Panc1 (cell line): ENCODE data around the gene CPD.

Experiments used
- CTCF ChIP-seq: fragments of 450-650 bp; IDR thresholded peaks from 2 replicates; pipeline ENCODE4 v1.5.1; 2017; ENCODE audit warnings: mild to moderate bottlenecking
- POLR2AphosphoS5 ChIP-seq: IDR thresholded peaks from 2 replicates; pipeline ENCODE4 v1.6.1; 2012; ENCODE audit warnings: mild to moderate bottlenecking, low read depth, low read length, moderate library complexity
- REST ChIP-seq, 2 experiments: IDR thresholded peaks; 2 replicates each; pipeline ENCODE4 v1.6.1; 2011 to 2012; ENCODE audit warnings: low read depth in 2 of 2, control low read depth in 1 of 2, low read length in 1 of 2, mild to moderate bottlenecking in 1 of 2, moderate library complexity in 1 of 2; ENCODE audit not compliant: insufficient read depth in 1 of 2
- SIN3A ChIP-seq: IDR thresholded peaks from 2 replicates; pipeline ENCODE4 v1.6.1; 2012; ENCODE audit warnings: low read depth, mild to moderate bottlenecking, low read length, moderate library complexity, borderline replicate concordance; ENCODE audit not compliant: insufficient read depth
- TCF7L2 ChIP-seq: IDR thresholded peaks from 2 replicates; pipeline ENCODE4 v1.6.1; 2011; ENCODE audit warnings: mild to moderate bottlenecking, low read depth, low read length, inconsistent platforms

GRCh38 chr17:30351735-30352134 lies 27.0 kb upstream of the CPD start:
- TF ChIP-seq CTCF (no peak), POLR2AphosphoS5 (no peak), REST (IDR thresholded peaks at IDR 0.05; ENCODE audit: insufficient read depth in 1 of 2, low read depth in 2 of 2, low read length in 1 of 2) (no peak), SIN3A (no peak), TCF7L2 (no peak)
